ENCODE measurements around the gene LRRC8C.
"Not testable (repeated sequence)": the region's sequence is repeated elsewhere in the genome, so short reads cannot be mapped to it uniquely, and the experiment has no call there.

Gene LRRC8C

GRCh38 chr1:89632657-89633247, at the start of gene LRRC8C:
LRRC8C (plus strand) TSS chr1:89633120; CDS start chr1:89686474, 53,354 bp downstream.
- DNase-seq: peak; percentile 68

GRCh38 chr1:89584211-89584610, 48.7 kb upstream of the LRRC8C start:
- DNase-seq: no peak

GRCh38 chr1:89584781-89585180, 48.1 kb upstream of the LRRC8C start:
- no peak for DNase-seq

GRCh38 chr1:89587729-89588161, 45.2 kb upstream of the LRRC8C start:
- no peak for DNase-seq

GRCh38 chr1:89588480-89588879, 44.4 kb upstream of the LRRC8C start:
- no peak for DNase-seq

- DNase-seq: no peak
These were observed 43.4 kb upstream of the LRRC8C start for GRCh38 chr1:89589515-89589914.

GRCh38 chr1:89590341-89591080, 42.4 kb upstream of the LRRC8C start:
- no peak for DNase-seq

GRCh38 chr1:89592861-89593302, 40.0 kb upstream of the LRRC8C start:
- DNase-seq: not testable (repeated sequence)

- DNase-seq: no peak
These were observed 38.7 kb upstream of the LRRC8C start for GRCh38 chr1:89594096-89594740.

GRCh38 chr1:89596698-89597097, 36.2 kb upstream of the LRRC8C start:
- no peak for DNase-seq

- DNase-seq: peak; percentile 16
These were observed 34.2 kb upstream of the LRRC8C start for GRCh38 chr1:89598450-89599331.

GRCh38 chr1:89599332-89599630, 33.6 kb upstream of the LRRC8C start:
- DNase-seq: no peak

GRCh38 chr1:89600451-89601224, 32.3 kb upstream of the LRRC8C start:
- no peak for DNase-seq

GRCh38 chr1:89602871-89603404, 30.0 kb upstream of the LRRC8C start:
- DNase-seq: no peak

GRCh38 chr1:89603651-89604413, 29.1 kb upstream of the LRRC8C start:
- no peak for DNase-seq

- no peak for DNase-seq
These were observed 28.5 kb upstream of the LRRC8C start for GRCh38 chr1:89604414-89604735.

- DNase-seq: no peak
These were observed 27.2 kb upstream of the LRRC8C start for GRCh38 chr1:89605692-89606091.

GRCh38 chr1:89606227-89606980, 26.5 kb upstream of the LRRC8C start:
- no peak for DNase-seq

GRCh38 chr1:89607156-89607555, 25.8 kb upstream of the LRRC8C start:
- no peak for DNase-seq

GRCh38 chr1:89607586-89608318, 25.2 kb upstream of the LRRC8C start:
- no peak for DNase-seq
